Activated T-cell treated with anti-CD3 and anti-CD28 coated beads, Interleukin-2, amount 50 U/mL, for 48 hours (primary cell): ENCODE measurements around the gene SYNGR2.

Source experiments
- DNase-seq, 2 experiments: peaks; one replicate each; pipeline ENCODE4 v3.0.0-alpha.2; 2020

Gene SYNGR2

DNA sequence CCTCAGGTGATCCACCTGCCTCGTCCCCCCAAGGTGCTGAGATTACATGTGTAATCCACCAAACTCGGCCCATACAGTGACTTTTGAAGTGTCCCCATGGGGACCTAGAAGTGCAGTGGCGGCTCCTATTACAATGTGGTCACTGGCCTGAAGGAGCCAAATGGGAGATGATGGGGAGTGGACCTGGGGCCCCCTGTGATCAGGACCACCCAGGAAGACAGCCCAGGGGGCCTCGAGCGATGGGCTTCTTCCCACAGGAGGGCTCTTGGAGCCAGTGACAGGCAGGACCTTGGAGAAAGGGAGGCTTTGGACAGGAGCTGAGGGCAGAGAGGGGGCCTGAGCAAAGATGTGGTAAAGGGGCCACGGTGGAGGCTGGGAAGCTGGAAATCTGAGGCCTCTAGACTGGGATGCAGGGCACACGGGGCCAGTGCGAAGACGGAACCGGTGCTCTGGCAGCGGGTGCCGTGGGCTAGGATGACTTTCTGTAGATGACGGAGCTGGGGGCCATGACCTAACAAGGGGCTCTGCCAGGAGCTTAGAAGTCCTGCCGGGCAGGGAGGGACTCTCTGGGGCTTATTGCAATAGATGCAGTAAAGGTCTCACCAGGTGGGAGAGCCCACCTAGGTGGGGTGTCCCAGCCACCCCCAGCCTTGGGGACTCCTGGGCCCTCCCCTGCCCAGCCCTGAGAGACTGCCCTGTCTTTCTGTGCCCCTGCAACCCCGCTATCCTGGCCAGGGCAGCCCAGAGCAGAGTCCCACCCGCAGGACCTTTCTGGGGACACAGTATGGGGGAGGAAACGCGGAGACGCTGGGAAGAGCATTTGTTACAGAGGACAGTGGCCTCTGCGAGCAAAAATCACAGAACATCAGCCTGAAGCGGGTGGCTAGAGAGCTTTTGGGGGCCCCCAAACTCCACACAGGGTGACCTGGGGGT is 24.9 kb upstream of the SYNGR2 start:
- no peak for DNase-seq

DNA sequence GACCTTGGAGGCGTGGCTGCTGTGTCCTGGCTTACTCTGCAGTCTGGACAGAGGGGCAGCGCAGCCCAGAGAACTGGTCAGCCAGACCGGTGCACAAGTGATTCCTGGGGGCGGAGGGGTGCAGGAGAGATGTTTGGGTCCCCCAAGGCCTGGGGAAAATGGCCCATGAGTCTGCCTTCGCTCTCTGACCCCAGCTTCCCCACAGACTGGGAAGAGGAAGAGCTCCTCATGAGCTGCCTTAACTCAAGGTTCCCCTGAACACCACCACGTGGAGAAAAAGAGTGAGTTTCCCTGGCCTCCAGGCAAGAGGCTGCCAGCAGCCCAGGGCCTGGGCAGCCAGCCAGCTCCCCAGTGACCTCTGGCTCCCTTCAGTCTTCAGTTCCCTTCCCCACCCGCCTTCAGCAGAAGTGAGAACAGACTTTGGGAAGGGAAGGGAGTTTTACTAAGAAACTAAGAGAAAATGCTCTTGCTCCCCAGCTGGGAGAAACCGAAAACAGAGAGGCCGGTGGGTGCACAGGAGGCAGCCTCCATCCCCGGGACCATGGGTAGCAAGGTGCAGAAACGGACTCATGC is 24.1 kb upstream of the SYNGR2 start:
- DNase-seq, result no peak

DNA sequence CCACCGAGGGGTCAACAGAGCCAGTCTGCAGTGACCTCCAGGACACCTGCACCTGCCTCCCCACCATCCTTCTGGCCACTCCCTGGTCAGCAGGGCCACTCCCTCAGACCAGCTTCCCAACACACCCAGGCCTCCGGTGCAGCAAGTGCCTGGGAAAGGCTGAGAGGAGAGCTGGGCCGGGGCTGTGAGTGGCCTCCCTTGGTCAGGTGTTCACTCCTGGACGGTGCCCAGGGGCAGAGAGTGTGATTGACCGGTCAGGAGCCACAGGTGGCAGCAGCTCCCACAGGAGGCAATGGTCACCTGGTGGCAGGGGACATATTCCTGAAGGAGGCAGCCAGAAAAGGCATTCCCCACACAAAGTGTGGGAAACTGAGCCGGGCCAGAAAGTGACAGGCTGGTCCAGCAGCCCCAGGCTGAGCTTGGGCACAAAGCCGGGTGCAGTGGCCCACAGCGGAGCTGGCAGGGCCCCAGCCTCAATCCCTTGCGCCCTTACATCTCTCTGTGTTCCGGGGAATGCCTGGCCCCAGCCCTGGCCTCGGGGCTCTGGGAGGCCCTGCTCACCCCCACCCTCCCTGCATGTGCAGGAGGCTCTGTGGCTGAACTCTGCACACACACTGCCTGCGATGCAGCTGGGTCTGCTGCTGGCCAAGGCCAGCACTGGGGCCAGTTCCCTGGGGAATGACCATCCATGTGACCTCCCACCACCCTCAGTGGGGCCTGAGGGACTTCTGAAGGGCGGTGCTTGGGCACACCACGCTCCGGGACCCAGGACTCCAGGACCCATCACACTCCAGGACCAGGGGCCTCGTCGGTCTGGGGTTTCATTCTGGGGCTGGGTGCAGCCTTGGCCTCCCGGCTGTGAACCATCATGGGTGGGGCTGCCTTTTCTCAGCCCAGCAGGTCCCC is 23.4 kb upstream of the SYNGR2 start:
- no peak for DNase-seq

DNA sequence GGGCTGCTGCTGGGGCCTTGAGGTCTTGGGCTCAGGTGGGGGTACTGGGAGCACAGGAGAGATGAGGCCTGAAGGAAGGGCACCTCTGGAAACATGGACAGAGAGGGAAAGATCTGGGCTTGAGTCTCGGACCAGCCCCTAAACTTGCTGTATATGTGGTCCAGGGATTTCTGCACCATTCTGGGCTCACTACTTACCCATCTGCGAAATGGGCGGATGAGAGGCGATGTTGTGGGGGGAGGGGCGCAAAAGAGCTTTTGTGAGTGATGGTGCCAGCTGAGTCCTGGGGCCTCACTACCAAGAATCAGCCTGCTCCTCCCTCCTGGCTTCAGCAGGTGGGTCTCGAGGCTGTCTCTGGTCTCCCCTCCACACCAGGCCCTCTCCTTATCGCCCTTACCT is 21.9 kb upstream of the SYNGR2 start:
- no peak for DNase-seq

DNA sequence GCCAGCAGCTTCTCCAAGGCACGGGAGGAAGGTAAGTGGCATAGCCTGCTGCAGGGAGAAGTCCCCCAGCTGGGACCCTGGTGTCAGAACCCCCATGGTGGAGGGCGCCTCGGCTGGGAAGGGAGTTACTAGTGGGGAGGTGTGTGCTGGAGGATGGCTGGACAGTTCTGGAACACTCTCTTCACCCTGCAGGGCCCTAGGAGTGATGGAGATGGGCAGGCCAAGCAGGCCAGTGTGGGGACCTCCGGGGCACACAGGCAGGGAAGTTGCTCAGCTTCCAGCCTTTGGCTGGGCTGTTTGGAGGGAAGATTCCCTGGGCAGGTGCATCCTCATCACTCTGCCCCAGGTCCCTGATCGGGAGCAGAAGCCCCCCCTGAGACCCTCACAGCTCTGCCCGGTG is 21.5 kb upstream of the SYNGR2 start:
- DNase-seq, result no peak

DNA sequence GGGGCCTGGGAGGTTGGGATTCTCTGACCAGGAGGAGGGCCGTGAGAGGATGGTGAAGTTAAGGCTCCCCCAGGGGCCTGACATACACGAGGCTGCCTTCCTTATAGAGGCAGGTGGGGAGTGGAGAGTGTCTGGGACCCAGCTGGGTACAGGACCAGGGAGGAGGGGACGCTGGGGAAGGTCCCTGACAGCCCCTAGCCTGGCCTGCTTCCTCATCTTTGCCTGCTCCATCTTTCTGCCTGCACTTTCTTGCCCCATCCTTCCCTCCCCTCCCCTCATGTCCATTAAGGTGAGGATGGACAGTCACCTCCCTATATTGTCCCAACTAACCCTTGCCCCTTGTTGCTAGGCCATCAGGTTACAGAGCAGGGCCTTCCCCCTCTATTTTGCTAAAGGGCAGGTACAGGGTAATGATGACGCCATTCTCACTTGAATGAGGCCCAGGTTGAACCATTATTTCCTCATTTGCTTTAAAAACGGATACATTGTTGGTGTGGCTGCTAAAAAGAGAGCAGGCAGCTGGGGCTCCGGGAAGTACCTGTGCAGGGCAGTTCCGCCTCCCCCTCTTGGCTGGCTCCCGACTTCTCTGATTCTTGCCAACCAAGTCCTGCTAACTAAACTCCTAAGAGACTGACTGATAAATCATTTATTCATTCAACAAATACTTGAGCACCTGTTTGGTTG is 20.9 kb upstream of the SYNGR2 start:
- DNase-seq, result no peak

DNA sequence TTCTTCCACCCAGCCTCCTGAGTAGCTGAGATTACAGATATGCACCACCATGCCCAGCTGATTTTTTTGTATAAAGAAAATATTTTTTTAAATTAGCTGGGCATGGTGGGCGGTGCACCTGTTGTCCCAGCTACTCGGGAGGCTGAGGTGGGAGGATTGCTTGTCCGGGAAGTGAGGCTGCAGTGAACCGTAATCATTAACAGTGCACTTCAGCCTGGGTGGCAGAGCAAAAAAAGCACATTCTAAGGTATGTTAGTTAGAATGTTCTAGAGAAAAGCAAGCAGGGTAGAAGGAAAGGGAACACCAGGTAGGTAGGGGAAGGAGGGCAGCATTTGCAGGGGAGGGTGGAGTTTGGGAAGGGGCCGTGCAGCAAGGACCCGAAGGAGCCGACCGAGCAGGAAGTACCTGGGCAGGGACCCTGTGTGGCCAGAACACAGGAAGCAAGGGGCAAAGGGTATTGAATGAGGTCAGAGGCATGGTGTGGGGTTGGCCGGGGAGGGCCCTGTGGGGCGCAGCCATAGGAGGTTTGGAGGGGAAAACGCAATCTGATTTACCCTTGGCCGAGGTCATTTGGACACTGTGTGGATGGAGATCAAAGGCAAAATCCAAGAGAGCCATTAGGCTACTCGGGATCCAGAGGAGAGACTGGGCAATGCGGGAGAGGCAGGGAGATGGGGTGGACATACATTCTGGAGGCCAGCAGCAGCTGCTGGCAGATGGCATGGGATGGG is 19.9 kb upstream of the SYNGR2 start:
- DNase-seq, result no peak

DNA sequence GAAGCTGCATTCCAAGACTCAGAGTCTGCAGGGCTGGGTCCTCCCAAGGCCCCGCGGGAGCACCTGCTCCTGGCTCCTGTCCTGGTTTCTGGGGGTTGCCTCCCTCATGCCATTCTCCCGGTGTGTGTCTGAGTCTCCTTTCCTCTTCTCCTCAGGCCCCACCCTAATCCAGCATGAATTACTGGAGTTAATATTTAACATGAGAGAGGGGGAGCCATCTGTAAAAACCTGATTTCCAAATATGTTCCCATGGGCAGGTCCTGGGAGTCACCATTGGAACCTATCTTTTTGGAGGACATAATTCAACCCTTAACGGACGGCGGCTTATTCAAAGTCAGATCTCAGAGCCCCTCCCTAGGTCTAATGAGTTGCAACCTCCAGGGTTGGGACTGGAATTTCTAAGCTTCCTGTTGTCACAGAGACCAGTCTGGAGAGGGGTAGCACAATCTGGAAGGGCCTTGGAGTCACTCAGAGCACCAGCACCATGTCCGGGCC is 16.8 kb upstream of the SYNGR2 start:
- DNase-seq, result no peak

DNA sequence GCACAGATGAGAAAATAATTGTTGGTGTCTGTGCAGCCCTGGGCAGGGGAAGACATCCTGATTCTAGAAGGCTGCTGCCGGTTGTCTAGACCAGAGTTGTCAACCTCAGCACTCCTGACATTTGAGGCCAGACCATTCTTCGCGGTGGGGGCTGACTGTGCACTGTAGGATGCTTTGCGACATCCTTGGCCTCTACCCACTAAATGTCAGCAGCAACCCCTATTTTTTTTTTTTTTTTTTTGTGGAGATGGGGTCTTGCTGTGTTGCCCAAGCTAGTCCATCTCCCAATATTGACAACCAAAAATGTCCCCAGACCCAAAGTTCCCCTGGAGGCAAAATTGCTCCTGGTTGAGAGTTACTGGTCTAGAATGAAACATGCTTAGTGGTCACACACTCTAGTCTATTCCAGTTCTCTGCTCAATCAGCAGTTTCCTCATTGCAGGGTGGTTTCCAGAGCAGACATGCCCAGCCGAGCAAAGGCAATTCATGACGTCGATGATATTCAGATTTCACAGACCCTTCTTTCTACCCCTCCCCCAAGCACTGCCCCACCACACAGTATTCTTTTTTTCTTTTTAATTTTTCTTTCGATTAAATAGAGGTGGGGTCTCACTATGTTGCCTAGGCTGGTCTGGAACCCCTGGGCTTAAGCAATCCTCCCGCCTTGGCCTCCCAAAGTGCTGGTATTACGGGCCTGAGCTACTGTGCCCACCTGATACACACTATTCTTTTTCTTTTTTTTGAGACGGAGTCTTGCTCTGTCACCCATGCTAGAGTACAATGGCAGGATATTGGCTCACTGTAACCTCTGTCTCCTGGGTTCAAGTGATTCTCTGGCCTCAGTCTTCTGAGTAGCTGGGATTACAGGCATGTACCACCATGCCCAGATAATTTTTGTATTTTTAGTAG is 13.2 kb upstream of the SYNGR2 start:
- no peak for DNase-seq

DNA sequence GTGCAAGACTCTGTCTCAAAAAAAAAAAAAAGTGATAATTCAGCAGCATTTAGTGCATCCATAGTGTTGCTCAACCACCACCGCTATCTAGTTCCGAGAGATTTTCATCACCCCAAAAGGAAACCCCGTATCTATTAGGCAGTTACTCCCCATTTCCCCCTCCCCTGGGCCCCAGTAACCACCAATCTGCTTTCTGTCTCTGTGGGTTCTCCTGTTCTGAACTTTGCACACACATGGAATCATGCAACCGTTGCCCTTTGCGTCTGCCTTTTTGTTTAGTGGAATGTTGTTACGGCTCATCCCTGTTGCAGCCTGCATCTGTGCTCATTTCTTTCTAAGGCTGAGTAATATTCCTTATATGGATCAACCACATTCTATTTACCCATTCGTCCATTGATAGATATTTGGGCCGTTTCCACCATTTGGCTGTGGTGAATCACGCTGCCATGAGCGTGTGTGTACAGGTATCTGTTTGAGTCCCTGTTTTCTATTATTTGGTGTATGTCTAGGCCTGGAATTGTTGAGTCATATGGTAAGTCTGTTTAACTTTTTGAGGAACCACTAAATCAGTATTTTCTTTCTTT is 8.7 kb upstream of the SYNGR2 start:
- DNase-seq, result peak; percentile 43 to 52

DNA sequence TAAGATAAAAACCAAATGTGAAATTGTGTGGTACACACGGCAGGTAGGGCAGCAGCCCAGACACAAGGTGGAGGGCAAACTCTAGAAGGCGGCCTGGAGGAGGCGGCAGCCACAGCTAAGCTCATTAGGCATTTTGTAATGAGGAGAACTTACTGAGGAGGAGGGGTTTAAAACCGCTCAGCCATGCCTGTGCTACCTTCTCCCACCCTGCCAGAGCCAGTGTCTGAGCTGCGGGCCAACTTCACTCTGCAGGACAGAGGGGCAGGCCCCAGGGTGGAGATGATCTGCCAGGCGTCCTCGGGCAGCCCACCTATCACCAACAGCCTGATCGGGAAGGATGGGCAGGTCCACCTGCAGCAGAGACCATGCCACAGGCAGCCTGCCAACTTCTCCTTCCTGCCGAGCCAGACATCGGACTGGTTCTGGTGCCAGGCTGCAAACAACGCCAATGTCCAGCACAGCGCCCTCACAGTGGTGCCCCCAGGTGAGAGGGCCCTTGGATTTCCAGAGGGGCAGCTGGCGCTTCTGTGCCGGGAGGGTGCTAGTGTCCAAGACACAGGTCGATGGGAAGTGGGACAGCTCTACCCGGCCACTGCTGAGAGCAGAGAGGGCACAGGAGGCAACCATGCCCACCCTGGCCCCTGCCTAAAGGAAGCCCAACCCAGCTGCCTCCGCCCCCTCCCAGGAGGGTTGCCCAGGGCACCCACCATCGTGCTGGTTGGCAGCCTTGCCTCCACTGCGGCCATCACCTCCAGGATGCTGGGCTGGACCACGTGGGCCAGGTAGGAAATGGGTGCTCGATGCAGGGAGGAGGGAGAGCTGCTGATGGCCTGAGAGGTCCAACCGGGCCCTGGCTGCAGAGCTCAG is 4.3 kb upstream of the SYNGR2 start:
- no peak for DNase-seq

DNA sequence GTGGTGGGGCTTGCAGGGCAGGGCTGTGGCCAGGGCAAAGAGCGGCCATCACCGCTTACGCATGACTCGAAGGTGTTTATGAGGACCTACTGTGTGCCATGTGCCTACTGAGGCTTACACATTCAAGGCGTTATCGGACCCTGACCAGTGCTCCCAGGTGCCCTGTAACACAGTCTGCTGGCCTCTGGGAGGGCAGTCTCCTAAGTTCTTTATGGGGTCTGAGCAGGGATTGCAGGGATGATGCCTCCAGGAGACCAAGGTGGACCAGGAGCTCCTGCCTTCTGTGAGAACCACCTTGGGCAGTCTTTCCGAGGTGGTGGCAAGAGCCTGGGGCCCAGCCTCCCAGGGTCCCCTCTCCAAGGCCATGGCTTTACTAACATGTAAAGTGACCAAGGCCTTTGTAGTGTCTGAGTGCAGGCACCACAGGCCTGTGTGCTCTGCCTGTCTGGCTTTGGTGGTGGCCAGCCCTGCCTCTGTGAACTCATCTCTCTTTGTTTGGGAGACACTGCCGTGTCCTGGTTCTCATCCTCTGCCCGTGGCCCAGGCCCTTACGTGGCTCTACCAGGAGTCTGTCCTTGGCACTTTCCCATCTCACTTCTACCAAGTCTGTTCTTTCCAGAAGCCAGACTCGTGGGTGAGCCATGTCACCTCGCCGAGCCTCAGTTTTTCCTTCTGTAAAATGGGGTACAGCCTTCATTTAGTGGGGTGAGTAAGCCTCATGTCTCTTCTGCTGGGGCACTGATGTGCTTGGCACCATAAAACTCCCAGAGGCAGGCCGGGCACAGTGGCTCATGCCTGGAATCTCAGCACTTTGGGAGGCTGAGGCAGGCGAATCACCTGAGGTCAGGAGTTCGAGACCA is 3.4 kb upstream of the SYNGR2 start:
- no peak for DNase-seq

DNA sequence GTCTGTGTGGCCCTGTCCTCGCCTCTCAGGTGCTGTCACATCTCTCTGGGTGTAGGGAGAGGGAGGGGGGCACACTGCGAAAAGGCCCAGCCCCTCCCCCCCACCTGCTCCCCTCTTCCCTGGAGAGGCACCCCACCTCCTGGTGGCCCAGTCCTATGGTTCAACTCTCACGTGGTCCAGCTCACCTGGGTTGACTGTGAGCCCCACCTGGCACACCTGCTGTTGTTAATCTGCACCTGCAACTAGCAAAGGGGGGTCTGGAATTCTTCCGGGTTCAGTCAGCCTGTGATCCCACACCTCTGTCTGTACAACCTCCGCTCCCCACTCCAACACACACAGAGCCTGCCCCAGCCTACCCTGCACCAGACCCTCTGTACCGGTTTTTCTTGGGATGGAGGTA is 2.0 kb upstream of the SYNGR2 start:
- no peak for DNase-seq

DNA sequence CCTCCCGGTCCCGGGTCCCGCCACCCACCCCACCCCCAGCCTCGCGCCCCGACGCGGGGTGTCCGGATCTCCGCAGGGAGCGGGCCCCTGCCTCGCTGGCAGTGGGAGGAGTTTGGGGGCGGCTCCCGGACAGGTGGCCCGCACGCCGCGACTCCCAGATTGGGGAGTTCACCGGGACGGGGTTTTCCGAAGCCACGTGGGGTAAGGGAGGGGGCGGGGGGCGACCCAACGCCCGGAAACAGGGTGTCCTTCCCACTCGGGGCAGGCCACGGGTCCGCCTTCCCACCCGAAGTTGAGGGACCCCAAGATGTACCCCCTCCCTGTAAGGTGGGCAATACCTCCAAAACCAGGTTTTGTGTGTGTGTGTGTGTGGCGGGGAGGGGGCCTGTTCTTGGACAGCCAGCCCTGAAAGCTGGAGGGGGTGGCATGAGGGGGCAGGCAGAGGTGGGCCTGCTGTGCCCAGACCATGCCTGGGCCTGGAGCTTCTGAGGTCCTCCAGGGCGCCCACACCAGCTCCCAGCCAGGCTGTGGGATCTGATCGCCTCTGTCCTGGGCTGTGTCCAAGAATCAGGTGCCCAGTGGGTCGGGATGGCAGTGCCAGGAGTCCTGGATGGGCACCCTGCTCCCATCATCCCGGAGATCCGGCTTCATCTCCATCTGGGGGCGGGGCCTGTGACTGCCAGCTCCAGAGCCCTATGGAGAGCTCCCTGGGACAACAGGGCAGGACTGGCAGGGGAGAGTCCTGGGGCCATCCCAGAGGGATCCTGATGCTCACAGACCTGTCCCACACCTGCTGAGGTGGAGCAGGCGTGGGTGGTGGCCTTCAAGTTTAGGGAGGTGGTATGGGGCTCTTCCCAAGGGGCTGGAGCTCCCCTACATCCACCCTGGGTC is 767 bp downstream of the SYNGR2 start:
- DNase-seq, result peak; percentile 72 to 76

DNA sequence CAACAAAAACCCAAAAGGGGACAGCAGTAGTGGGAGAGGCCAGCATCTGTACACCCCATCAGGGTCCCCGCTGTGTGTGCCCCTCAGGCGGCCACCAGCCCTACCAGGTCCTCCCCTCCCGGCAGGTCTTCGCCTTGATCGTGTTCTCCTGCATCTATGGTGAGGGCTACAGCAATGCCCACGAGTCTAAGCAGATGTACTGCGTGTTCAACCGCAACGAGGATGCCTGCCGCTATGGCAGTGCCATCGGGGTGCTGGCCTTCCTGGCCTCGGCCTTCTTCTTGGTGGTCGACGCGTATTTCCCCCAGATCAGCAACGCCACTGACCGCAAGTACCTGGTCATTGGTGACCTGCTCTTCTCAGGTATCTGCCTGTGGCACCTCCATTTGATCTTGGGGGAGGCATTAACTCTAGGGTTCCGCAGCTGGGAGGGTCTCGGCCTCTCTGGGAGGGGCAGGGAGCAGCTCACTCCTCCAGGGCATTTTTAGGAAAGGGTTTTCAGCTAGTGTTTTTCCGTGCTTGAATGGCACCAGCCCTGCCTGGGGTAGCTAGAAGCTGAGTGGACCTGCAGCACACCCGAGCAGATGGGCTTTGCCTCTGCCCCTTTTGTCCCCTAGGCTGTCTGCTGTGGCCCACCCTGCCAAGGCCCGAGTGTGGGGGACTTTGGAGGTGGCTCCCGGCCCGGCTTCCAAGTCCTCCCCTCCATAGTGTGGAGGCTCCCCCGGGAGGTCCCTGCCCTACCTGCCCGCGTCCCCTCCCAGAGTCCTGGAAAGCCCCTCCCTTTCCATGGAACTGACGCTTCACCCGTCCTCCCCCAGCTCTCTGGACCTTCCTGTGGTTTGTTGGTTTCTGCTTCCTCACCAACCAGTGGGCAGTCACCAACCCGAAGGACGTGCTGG is 2.6 kb downstream of the SYNGR2 start:
- DNase-seq, result peak; percentile 42 to 49

DNA sequence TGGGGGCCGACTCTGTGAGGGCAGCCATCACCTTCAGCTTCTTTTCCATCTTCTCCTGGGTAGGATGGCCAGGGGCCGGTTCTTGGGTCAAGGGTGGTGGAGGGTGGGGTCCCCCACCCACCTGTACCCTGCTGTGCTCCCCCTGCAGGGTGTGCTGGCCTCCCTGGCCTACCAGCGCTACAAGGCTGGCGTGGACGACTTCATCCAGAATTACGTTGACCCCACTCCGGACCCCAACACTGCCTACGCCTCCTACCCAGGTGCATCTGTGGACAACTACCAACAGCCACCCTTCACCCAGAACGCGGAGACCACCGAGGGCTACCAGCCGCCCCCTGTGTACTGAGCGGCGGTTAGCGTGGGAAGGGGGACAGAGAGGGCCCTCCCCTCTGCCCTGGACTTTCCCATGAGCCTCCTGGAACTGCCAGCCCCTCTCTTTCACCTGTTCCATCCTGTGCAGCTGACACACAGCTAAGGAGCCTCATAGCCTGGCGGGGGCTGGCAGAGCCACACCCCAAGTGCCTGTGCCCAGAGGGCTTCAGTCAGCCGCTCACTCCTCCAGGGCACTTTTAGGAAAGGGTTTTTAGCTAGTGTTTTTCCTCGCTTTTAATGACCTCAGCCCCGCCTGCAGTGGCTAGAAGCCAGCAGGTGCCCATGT is 3.3 kb downstream of the SYNGR2 start:
- peak; percentile 41 to 45 for DNase-seq
